A673 (cell line): ENCODE measurements around the gene NUMA1.

Experiments used
- EZH2 ChIP-seq: fragments of 200-600 bp; sonication (generic); IDR thresholded peaks from 2 replicates; pipeline ENCODE4 v1.6.1; 2017; ENCODE audit warnings: borderline replicate concordance, low read depth, mild to moderate bottlenecking, mixed read lengths, antibody characterized with exemption, low read length; ENCODE audit not compliant: poor library complexity, severe bottlenecking
- TF ChIP-seq, protein P1 (sequence below): fragments of 300-800, 200-600 bp; sonication (generic); conservative IDR thresholded peaks from 2 replicates; pipeline ENCODE4 v1.5.1; 2017; ENCODE audit warnings: low read depth, mild to moderate bottlenecking, antibody characterized with exemption, low read length, moderate library complexity, mixed read lengths

DNA sequence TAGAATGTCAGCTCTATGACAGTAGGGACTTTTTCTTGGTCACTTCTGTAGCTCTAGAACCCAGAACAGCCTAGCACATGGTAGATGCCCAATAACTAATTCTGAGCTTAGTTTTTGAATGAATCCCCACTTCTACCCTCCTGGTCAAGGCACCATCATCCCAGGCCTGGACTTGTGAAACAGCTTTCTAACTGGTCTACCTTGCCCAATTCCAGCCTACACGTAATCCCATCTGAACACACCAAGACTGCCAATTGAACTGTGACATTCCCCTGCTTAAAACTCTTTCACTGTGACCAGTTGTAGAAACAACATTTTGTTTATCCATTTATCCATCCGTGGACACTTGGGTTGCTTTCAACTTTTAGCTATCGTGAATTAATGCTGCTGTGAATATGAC lies 49.0 kb upstream of the NUMA1 start:
- TF ChIP-seq, protein P1, sequence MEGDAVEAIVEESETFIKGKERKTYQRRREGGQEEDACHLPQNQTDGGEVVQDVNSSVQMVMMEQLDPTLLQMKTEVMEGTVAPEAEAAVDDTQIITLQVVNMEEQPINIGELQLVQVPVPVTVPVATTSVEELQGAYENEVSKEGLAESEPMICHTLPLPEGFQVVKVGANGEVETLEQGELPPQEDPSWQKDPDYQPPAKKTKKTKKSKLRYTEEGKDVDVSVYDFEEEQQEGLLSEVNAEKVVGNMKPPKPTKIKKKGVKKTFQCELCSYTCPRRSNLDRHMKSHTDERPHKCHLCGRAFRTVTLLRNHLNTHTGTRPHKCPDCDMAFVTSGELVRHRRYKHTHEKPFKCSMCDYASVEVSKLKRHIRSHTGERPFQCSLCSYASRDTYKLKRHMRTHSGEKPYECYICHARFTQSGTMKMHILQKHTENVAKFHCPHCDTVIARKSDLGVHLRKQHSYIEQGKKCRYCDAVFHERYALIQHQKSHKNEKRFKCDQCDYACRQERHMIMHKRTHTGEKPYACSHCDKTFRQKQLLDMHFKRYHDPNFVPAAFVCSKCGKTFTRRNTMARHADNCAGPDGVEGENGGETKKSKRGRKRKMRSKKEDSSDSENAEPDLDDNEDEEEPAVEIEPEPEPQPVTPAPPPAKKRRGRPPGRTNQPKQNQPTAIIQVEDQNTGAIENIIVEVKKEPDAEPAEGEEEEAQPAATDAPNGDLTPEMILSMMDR, result no peak
- TF ChIP-seq EZH2, result no peak
